ENCODE data around the gene DHX30.
"Not testable (repeated sequence)": the region's sequence is repeated elsewhere in the genome, so short reads cannot be mapped to it uniquely, and the experiment has no call there.

The DHX30 gene

GRCh38 chr3:47854720-47855455 lies 52.0 kb downstream of the DHX30 start:
- DNase-seq = no peak

- no peak for DNase-seq
These were observed 52.8 kb downstream of the DHX30 start for GRCh38 chr3:47855461-47856383.

- no peak for DNase-seq
These were observed 53.7 kb downstream of the DHX30 start for GRCh38 chr3:47856669-47857068.

GRCh38 chr3:47857151-47857550 lies 54.2 kb downstream of the DHX30 start:
- DNase-seq = no peak

GRCh38 chr3:47859956-47860605 lies 57.1 kb downstream of the DHX30 start:
- DNase-seq = no peak

GRCh38 chr3:47863391-47864128 lies 60.6 kb downstream of the DHX30 start:
- no peak for DNase-seq

- DNase-seq = no peak
These were observed 62.3 kb downstream of the DHX30 start for GRCh38 chr3:47865192-47865591.

GRCh38 chr3:47867451-47868044 lies 64.6 kb downstream of the DHX30 start:
- no peak for DNase-seq

- DNase-seq = no peak
These were observed 65.4 kb downstream of the DHX30 start for GRCh38 chr3:47868306-47868705.

GRCh38 chr3:47870156-47870555 lies 67.2 kb downstream of the DHX30 start:
- no peak for DNase-seq

- DNase-seq = no peak
These were observed 67.8 kb downstream of the DHX30 start for GRCh38 chr3:47870702-47871260.

GRCh38 chr3:47871389-47871788 lies 68.5 kb downstream of the DHX30 start:
- DNase-seq = no peak

- DNase-seq = no peak
These were observed 70.0 kb downstream of the DHX30 start for GRCh38 chr3:47872916-47873315.

- DNase-seq = no peak
These were observed 71.5 kb downstream of the DHX30 start for GRCh38 chr3:47874438-47874837.

- no peak for DNase-seq
These were observed 72.0 kb downstream of the DHX30 start for GRCh38 chr3:47874913-47875312.

- no peak for DNase-seq
These were observed 74.4 kb downstream of the DHX30 start for GRCh38 chr3:47877290-47877689.

- no peak for DNase-seq
These were observed 74.8 kb downstream of the DHX30 start for GRCh38 chr3:47877719-47878118.

- no peak for DNase-seq
These were observed 79.4 kb downstream of the DHX30 start for GRCh38 chr3:47882338-47882737.

- no peak for DNase-seq
These were observed 81.7 kb downstream of the DHX30 start for GRCh38 chr3:47884603-47885002.

GRCh38 chr3:47885168-47885567 lies 82.2 kb downstream of the DHX30 start:
- no peak for DNase-seq

- DNase-seq = not testable (repeated sequence)
These were observed 85.1 kb downstream of the DHX30 start for GRCh38 chr3:47887991-47888390.

Data from NCI-H510A (cell line).